T-helper 9 cell (primary cell): ENCODE results near the gene CCDC38.

Experiments used
- DNase-seq: peaks from one replicate; pipeline ENCODE4 v3.0.0-alpha.2; 2020

The CCDC38 gene

DNA sequence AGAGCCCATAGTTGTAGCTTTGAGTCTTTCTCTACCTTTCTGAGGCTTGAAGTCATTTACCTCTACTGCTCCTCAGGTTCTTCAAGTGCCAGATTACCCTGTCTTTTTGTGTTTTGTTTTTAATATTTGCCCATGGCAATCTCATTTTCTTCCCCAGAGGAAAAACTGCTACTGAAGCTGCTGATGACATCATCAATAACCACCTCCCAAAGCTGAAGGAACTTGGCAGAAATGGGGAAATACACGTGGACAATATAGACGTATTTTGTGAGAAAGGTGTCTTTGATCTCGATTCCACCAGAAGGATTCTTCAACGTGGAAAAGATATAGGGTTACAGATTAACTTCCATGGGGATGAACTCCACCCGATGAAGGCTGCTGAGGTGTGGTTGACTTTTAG lies 17.8 kb upstream of the CCDC38 start:
- DNase-seq: no peak

GRCh38 chr12:95959107-95959506 lies 16.7 kb upstream of the CCDC38 start:
- no peak for DNase-seq

DNA sequence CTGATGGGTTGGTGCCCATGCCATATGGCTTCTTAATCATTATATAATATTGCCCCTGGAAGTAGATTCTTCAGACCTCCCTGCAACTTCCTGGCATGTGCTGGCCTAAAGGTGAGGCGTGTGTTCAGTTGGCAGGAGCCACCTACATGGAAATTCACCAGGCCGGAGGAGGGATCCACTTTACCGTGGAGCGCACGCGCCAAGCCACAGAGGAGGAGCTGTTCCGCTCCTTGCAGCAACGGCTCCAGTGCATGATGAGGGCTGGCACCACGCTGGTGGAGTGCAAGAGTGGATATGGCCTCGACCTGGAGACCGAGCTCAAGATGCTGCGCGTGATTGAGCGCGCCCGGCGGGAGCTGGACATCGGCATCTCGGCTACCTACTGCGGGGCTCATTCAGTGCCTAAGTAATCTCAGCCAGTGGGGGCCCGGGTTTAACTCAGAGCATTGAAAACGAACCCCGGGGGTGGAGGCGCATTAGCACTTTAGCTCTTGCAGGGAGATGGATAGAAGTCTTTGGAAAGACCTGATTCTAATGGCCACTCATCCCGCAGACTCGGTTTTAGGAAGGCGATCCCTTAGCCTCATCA lies 14.2 kb upstream of the CCDC38 start:
- no peak for DNase-seq

- no peak for DNase-seq
These were observed 13.2 kb upstream of the CCDC38 start for GRCh38 chr12:95955549-95956159.

- no peak for DNase-seq
These were observed 10.6 kb upstream of the CCDC38 start for GRCh38 chr12:95953000-95953399.

DNA sequence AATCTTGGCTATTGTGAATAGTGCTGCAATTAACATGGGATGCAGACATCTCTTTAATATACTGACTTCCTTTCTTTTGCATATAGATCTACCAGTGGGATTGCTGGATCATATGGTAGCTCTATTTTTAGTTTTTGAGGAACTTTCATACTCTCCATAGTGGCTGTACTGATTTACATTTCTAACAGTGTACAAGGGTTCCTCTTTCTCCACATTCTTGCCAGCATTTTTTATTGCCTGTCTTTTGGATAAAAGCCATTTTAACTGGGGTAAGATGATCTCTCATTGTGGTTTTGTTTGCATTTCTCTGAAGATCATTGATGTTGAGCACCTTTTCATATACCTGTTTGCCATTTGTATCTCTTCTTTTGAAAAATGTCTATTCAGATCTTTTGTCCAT lies 9.1 kb upstream of the CCDC38 start:
- no peak for DNase-seq

- no peak for DNase-seq
These were observed 7.2 kb upstream of the CCDC38 start for GRCh38 chr12:95949477-95950206.

DNA sequence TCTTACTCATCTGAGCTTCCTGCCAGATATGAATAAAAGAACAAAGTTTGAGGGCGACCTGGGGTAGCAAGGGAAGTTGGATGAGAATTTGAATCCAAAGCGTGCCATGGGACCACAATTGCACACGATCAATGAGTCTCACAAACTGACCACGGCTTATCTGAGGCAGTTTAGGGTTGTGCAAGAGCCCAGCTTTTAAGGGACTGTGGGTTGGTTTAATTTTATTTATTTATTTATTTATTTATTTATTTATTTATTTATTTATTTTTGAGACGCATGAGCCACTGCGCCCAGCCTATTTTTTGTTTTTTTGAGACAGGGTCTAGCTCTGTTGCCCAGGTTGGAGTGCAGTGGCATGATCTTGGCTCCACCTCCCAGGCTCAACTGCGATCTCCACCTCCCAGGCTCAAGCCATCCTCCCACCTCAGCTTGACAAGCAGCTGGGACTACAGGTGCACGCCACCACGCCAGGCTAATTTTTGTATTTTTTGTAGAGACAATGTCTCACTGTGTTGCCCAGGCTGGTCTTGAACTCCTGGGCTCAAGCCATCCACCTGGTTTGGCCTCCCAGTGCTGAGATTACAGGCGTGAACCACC lies 1.8 kb upstream of the CCDC38 start:
- DNase-seq: no peak

GRCh38 chr12:95943330-95943842 lies 972 bp upstream of the CCDC38 start, which contains the start of gene AMDHD1:
Gene AMDHD1 (plus strand): TSS chr12:95943331. CDS start chr12:95943399, 68 bp downstream.
- peak; percentile 48 for DNase-seq

GRCh38 chr12:95942101-95942523 lies 302 bp downstream of the CCDC38 start:
- no peak for DNase-seq

DNA sequence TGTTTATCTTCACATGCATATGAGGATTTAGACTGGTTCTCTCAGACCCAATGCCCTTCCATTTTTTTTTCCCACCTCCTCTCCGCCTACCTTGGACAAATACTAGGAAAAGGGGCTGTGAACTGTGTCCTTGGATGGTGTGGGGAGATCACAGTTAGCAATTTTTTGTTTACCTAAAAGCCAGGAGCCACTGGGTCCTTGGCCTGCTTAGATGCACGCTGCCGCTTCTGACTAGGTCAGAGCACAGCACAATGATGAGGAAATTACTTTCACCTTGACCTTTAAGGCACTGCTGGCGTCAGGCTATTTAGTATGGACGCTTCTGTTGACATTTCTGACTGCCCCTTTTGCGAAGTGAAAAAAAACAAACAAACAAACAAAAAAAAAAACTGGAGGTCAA lies 1.9 kb downstream of the CCDC38 start:
- DNase-seq: no peak

DNA sequence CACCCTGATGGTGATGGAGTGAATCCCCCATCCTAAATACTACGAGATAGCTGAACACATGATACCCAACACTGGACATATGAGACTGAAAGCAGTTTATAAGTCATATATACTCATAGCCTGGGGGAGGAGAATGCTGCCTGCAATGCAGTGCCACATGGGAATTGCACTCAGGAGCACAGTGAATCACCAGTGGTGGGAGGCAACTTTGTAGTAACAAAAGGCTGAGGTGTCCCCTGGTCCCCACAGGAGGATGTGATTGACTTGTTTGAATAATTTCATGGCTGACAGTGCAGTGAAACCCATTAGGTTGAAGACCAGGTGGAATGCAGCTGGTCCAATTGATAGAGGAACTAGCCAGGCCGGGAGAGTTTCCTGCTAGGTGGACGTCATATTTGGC lies 20.2 kb downstream of the CCDC38 start:
- no peak for DNase-seq

DNA sequence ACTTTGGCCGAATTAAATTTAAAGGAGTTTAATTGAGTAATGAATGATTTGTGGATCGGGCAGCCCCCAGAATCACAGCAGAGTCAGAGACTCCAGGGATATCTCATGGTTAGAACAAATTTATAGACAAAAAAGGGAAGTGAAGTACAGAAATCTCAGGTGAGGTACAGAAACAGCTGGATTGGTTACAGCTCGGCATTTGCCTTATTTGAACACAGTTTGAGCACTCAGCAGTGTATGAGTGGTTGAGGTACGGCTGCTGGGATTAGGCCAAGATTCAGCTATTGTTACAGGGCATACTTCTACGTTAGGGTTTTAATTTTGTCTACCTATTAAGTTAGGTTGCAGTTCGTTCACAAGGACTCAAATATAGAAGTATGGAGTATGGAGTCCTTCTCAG lies 23.3 kb downstream of the CCDC38 start:
- DNase-seq: no peak

GRCh38 chr12:95918194-95918993 lies 24.0 kb downstream of the CCDC38 start:
- peak; percentile 5 for DNase-seq

GRCh38 chr12:95909871-95910270 lies 32.5 kb downstream of the CCDC38 start:
- no peak for DNase-seq

GRCh38 chr12:95908573-95908972 lies 33.8 kb downstream of the CCDC38 start:
- DNase-seq: no peak

DNA sequence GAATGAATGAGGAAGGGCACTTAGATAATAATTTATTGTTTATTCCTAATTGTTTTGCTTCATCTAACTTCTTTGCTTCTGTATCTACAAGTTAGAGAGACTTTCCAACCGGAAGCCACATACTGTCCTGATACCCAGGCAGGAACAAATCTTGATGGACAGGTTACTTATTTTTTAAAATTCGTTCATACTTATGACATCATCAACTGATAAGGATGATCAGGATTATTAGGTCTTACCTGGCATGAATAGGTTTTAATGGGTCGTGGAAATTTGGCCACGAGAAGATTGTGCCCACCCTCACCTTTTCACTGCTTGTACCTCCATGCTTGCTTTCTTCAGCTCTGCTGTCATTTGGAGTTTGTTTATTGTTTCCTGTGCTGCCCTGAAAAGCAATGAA lies 44.3 kb downstream of the CCDC38 start:
- DNase-seq: no peak

GRCh38 chr12:95896846-95897245 lies 45.6 kb downstream of the CCDC38 start:
- no peak for DNase-seq

DNA sequence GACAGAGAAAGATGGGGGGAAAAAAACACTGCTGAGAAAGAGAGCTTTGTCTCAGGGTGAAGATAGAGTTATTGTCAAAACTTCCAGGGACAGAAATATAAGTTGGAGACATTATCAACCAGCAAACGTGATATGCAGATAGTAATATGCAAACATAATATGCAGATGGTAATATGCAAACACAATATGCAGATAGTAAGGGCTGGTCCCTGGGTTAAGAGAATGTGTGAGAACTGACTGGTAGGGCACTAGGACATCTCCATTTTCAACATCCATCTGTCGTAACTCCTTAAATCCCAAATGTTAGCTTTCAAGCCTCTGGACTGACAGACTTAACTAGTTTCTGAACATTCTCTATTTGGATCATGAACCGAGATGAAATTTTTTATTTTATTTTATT lies 51.5 kb downstream of the CCDC38 start:
- DNase-seq: no peak

DNA sequence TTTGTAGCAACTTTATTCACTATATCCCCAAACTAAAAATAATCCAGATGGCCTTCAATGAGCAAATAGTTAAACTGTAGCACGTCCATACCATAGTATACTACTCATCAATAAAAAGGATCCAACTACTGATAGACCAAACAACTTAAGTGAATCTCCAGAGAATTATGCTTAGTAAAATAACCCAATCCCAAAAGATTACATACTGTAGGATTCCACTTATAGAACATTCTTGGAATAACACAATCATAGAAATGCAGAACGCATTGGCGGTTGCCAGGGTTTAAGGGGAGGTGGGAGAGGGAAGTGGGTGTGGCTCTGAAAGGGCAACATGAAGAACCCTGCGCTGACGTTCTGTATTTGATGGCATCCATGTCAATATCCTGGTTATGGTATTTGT lies 55.1 kb downstream of the CCDC38 start:
- no peak for DNase-seq

GRCh38 chr12:95884998-95885397 lies 57.4 kb downstream of the CCDC38 start:
- no peak for DNase-seq

GRCh38 chr12:95882873-95883272 lies 59.5 kb downstream of the CCDC38 start:
- no peak for DNase-seq

- no peak for DNase-seq
These were observed 60.3 kb downstream of the CCDC38 start for GRCh38 chr12:95882080-95882479.
